Measurements from ENCODE around the gene PDE7B. TPM values are rescaled to one million over a fixed set of nuclear protein-coding genes. Genes with fewer than 3 reads are reported as not detected.

PDE7B gene
- total RNA-seq, 2 experiments from 2014 or later: not detected

GRCh38 chr6:135906972-135907465 is 55.5 kb downstream of the PDE7B start:
- no peak overlapping the region for H2AFZ ChIP-seq (ENCODE audit: low read length)
- no peak overlapping the region for H3K4me2 ChIP-seq (ENCODE audit: low read length)
- TF ChIP-seq CTCF (conservative IDR thresholded peaks at IDR 0.05; ENCODE audit: low read length): no peak
- TF ChIP-seq EZH2phosphoT487 (IDR thresholded peaks at IDR 0.05; ENCODE audit: borderline replicate concordance, low read depth, low read length): no peak
- H3K36me3 ChIP-seq (ENCODE audit: insufficient read depth, low read length): no peaks in the 10 kb centered on the region
- H3K9me2 ChIP-seq (ENCODE audit: insufficient read depth, low read length): no peaks in the 10 kb centered on the region
- no peak for DNase-seq (ENCODE audit: low spot score)
- no peak overlapping the region for H3K4me3 ChIP-seq (ENCODE audit: low read depth, low read length, poor library complexity, severe bottlenecking)
- intact Hi-C loops (cut with micrococcal nuclease; ENCODE audit: unreplicated experiment): loop anchor here (5.0 to 10.0 kb wide), 2 partner anchors 372 to 455 kb away; no protein-coding TSS in a partner anchor
- no peaks in the 10 kb centered on the region for H4K20me1 ChIP-seq (ENCODE audit: insufficient read depth, low read length)
- H3K27ac ChIP-seq (ENCODE audit: low read depth, low read length, poor library complexity, severe bottlenecking): no peak overlapping the region
- no peaks in the 10 kb centered on the region for H3K4me1 ChIP-seq (ENCODE audit: insufficient read depth, low read length, poor library complexity, severe bottlenecking)
- CTCF ChIA-PET (ENCODE audit: unreplicated experiment): no interaction called here
- no TSS peak for BruUV-seq (replicated peaks)
- no peaks in the 10 kb centered on the region for H3K79me2 ChIP-seq (ENCODE audit: insufficient read depth, low read depth, low read length)
- H3K9me3 ChIP-seq (ENCODE audit: low read length): no peaks in the 10 kb centered on the region
- POLR2A ChIA-PET: no interaction called here

GRCh38 chr6:135909737-135910387 is 58.4 kb downstream of the PDE7B start:
- H3K4me3 ChIP-seq (ENCODE audit: low read depth, low read length, poor library complexity, severe bottlenecking): no peak overlapping the region
- H3K79me2 ChIP-seq (ENCODE audit: insufficient read depth, low read depth, low read length): no peaks in the 10 kb centered on the region
- H3K4me1 ChIP-seq (ENCODE audit: insufficient read depth, low read length, poor library complexity, severe bottlenecking): no peaks in the 10 kb centered on the region
- TF ChIP-seq EZH2phosphoT487 (IDR thresholded peaks at IDR 0.05; ENCODE audit: borderline replicate concordance, low read depth, low read length) (no peak), CTCF (conservative IDR thresholded peaks at IDR 0.05; ENCODE audit: low read length) (peak; percentile 84)
- BruUV-seq (replicated peaks): no TSS peak
- DNase-seq (ENCODE audit: low spot score): peak; percentile 59
- H3K27ac ChIP-seq (ENCODE audit: low read depth, low read length, poor library complexity, severe bottlenecking): no peak overlapping the region
- ChIA-PET CTCF (ENCODE audit: unreplicated experiment) (interaction anchor here (1.0 kb wide), 1 partner anchor 456 kb away, joined by 3 read pairs; no protein-coding TSS in a partner anchor), POLR2A (no interaction called here)
- no peaks in the 10 kb centered on the region for H3K9me2 ChIP-seq (ENCODE audit: insufficient read depth, low read length)
- H3K4me2 ChIP-seq (ENCODE audit: low read length): no peak overlapping the region
- no peaks in the 10 kb centered on the region for H3K36me3 ChIP-seq (ENCODE audit: insufficient read depth, low read length)
- no peaks in the 10 kb centered on the region for H3K9me3 ChIP-seq (ENCODE audit: low read length)
- no peaks in the 10 kb centered on the region for H4K20me1 ChIP-seq (ENCODE audit: insufficient read depth, low read length)
- intact Hi-C loops (cut with micrococcal nuclease; ENCODE audit: unreplicated experiment): loop anchor here (5.0 to 10.0 kb wide), 2 partner anchors 375 to 458 kb away; no protein-coding TSS in a partner anchor
- no peak overlapping the region for H2AFZ ChIP-seq (ENCODE audit: low read length)

All from OCI-LY7 (cell line).